NCI-H510A (cell line): Measurements from ENCODE around the gene GSE1.
A peak's percentile ranks its signal among the peaks of the same experiment; 100 is the strongest.

ENCODE experiments used
- DNase-seq: peaks from one replicate; lab custom pipeline; 2025; lab: John Stamatoyannopoulos, UW

Gene GSE1

GRCh38 chr16:85704900-85705846, 92.1 kb downstream of the GSE1 start:
- DNase-seq, result no peak

GRCh38 chr16:85706449-85707034, 93.4 kb downstream of the GSE1 start:
- no peak for DNase-seq

DNA sequence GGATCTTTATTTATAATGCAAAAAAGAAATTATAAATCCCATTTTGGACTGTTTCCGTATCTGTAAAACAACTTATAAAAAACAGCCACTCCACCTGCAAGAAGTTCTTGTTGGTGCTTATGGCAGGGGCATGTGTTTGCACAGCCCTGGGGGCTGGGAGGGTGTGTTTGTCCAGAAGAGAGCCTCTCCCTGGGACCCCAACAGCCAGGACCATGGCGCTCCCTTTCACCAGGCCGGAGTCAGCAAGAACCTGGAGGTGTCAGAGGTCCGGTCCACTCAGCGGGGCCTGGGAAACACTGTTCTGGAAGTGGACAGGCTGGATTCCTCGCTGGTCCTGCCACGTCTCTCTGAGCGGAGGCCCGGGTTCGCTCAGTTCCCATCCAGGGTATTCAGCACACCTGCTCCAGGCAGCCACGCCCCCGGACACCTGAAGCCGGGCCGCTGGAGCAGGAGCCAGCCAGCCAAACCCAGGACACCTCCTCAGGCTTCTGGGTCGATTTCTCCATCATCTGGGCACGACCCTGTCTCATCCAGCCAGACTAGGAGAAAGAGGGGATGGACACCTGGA, 94.5 kb downstream of the GSE1 start:
- DNase-seq, result peak; percentile 53

- DNase-seq, result no peak
Observed at GRCh38 chr16:85708338-85708737, 95.2 kb downstream of the GSE1 start.

- DNase-seq, result no peak
Observed at GRCh38 chr16:85709766-85710585, 96.9 kb downstream of the GSE1 start.

DNA sequence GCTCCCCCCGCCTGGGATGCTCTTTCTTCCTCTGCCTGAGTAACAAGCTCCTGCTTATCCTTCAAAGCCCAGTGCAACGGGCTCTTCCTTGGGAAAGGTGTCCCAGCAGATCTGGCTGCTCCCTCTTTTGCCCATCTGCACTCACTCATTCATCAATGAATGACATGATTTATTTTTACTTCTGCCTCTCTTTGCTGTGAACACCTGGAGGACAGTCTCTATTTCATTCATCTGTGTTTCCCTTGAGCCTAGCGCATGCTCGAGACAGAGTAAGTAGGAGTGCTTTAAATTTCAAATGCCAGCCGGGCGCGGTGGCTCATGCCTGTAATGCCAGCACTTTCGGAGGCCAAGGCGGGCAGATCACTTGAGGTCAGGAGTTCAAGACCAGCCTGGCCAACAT, 97.6 kb downstream of the GSE1 start:
- no peak for DNase-seq

DNA sequence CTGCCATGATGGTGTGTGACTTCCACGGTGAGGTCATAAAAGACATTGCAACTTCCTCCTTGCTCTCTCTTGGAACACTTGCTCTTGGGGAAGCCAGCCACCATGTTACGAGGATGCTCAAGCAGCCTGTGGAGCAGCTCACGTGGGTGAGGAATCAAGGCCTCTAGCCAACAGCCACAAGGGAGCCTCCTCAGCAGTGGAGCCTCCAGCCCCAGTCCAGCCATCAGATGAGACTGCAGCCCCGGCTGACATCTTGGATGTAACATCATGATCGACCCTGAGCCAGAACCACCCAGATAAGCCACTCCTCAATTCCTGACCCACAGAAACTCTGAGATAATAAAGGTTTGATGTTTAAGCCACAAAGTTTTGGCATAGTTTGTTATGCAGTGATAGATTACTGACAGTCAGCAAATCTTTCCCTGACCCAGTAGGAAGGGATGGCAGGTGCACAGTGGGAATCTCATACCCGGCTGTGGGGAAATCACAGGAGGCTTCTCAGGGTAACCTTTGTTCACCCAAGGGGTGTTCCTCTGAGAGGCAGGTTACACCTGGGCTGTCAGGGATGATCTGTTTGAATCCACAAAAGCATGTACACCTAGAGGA, 99.0 kb downstream of the GSE1 start:
- no peak for DNase-seq

GRCh38 chr16:85712801-85713200, 99.7 kb downstream of the GSE1 start:
- no peak for DNase-seq

GRCh38 chr16:85715169-85716021, 102.3 kb downstream of the GSE1 start:
- DNase-seq, result peak; percentile 89

DNA sequence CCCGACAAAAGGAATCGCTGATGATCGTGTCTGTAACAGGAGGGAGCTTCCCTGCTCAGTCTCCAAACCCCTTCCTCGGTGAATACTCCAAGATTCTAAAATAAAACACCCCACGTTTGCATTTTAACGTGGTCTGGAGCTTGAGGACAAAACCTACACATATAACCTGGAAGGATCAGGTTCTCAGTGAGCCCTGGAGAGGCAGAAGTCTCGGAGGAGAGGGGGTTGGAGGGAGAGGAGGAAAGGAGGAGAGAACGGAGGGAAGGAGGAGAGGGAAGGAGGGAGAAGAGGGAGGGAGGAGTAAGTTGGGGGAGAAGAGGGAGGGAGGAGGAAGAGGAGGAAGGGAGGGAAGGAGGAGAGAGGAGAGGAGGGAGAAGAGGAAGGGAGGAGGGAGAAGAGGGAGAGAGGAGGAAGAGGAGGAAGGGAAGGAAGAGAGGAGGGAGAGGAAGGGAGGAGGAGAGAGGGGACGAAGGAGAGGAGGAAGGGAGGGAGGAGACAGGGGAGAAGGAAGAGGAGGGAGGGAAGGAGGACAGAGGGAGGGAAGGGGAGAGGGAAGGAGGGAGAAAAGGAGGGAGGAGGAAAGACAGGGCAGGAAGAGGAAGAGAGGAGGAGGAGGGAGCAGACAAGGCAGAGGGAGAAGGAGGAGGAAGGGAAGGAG, 103.0 kb downstream of the GSE1 start:
- DNase-seq, result no peak

DNA sequence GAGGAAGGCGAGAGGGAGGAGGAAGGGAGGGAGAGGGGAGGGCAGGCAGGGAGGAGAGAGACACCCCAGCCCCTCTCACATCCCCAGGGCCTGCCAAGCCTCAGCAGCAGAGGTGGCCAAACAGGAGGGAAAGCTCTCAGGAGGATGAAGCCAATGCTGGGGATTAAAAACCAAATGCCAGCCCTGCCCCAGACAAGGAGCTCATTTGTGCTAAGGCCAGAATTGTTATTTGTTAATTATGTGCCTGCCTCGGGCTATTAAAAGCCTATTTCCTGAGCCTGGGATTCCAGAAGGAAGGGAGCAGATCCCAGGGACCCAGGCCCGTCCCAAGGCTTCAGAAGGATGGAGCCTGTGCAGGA, 103.5 kb downstream of the GSE1 start:
- DNase-seq, result no peak

- DNase-seq, result peak; percentile 50
Observed at GRCh38 chr16:85717393-85718152, 104.5 kb downstream of the GSE1 start.

DNA sequence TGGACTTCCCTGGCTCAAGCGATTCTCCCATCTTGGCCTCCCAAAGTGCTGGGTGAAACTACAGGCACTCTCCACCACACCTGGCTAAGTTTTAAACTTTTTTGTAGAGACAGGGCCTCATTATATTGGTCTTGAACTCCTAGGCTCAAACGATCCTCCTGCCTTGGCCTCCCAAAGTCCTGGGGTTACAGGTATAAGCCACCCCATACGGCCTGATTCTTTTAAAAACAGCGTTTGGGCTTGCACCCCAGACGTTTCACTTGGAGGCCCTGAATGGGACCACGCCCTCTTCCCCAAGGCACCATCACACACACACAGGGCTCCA, 105.0 kb downstream of the GSE1 start:
- no peak for DNase-seq

DNA sequence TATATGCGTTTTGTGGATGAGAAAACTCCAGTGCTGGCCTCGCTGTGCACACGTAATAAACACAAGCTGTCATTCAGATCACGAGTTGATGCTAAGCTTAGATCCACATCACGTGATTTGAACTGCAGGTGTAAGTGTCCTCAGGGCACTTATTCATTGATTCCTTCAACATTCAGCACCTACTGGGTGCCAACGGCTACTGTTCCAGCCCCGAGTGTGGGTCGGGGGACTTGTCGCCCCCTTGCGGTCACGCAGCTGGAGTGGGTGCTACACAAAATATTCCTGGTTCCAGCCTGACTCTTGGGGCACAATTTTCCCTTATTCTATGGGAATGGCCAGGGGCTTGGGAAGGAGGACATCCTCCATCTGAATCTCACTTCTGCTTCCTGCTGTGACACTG, 105.6 kb downstream of the GSE1 start:
- peak; percentile 64 for DNase-seq

GRCh38 chr16:85719605-85720301, 106.6 kb downstream of the GSE1 start:
- no peak for DNase-seq

DNA sequence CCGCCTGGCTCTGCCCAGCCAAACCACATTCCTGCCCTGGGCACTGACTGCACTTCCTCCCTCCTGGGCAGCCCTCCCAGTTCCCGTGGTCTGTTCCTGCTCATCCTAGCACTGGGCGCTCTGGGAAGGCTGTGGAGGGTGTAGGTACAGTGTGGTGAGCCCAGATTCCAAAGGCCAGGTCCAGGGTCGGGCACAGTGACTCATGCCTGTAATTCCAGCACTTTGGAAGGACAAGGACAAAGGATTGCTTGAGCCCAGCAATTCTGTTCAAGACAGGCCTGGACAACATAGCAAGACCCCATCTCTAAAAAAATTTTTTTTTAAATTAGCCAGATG, 107.1 kb downstream of the GSE1 start:
- no peak for DNase-seq

DNA sequence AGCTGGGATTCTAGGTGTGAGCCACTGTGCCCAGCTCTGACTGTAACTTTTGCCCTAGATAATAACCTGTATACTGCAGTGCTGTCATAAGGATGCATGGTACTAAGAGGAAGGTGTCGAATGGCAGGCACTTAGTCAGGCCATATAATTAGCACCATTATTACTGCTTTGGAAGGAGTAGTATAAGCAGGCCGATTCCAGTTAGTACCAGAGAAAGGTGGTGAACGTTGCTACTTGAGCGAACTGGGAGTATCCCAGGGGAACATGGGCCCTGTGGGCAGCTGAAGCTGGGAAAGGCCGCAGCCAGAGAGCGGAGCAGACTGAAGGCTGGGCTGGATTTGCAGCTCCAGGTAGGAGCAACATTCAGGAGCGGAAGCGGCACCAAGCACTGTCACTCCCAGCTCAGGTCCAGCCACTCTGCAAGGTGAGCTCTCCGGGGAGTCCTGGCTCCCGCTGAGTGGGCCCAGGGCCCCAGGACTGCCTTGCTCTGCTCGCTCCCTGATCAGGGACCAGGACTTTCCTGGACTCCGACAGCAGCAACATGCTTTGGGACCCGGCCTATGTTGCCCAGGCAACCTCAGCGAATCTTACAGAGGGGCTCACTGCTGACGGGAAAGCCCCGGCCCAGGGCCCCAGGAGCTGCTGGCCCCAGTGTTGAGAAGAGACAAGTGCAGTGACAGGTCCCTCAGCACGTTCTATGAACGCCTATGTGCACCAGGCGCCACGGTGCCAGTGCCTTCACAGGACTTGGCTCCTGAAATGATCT, 109.2 kb downstream of the GSE1 start:
- DNase-seq, result no peak

- no peak for DNase-seq
Observed at GRCh38 chr16:85724126-85724879, 111.2 kb downstream of the GSE1 start.
